22Rv1 (cell line): ENCODE data around the gene MAFF.

Source experiments
- H3K27ac ChIP-seq: fragments of 450-650 bp; 2 replicates; pipeline ENCODE4 v1.5.1; 2017
- CTCF ChIP-seq: fragments of 450-650 bp; IDR thresholded peaks from 2 replicates; pipeline ENCODE4 v1.5.1; 2017; ENCODE audit warnings: mild to moderate bottlenecking
- ZFX ChIP-seq: fragments of 450-650 bp; IDR thresholded peaks from 2 replicates; pipeline ENCODE4 v1.6.1; 2017; ENCODE audit warnings: antibody characterized with exemption, borderline replicate concordance

MAFF gene

GRCh38 chr22:38208551-38208968 lies 6.8 kb downstream of the MAFF start:
- no peak overlapping the region for H3K27ac ChIP-seq
- TF ChIP-seq ZFX (no peak), CTCF (no peak)

- no peak overlapping the region for H3K27ac ChIP-seq
- no peak for TF ChIP-seq CTCF
- TF ChIP-seq ZFX = no peak
Observed at GRCh38 chr22:38211556-38211955, 9.8 kb downstream of the MAFF start.

- no peak overlapping the region for H3K27ac ChIP-seq
- TF ChIP-seq CTCF = no peak
- TF ChIP-seq ZFX = no peak
Observed at GRCh38 chr22:38212442-38212841, 10.6 kb downstream of the MAFF start.

- H3K27ac ChIP-seq = peak overlapping the region; percentile 58
- TF ChIP-seq CTCF (no peak), ZFX (no peak)
Observed at GRCh38 chr22:38213319-38213989, 11.7 kb downstream of the MAFF start.

- TF ChIP-seq ZFX = no peak
- TF ChIP-seq CTCF = no peak
- H3K27ac ChIP-seq = peak overlapping the region; percentile 58
Observed at GRCh38 chr22:38213990-38214301, 12.2 kb downstream of the MAFF start.

- peak overlapping the region; percentile 58 for H3K27ac ChIP-seq
- TF ChIP-seq ZFX (no peak), CTCF (peak; percentile 39)
Observed at GRCh38 chr22:38214302-38215056, 12.7 kb downstream of the MAFF start.
